COR-L47 (cell line): ENCODE results near the gene GATB.

ENCODE experiments used
- DNase-seq: peaks from one replicate; lab custom pipeline; 2025; lab: John Stamatoyannopoulos, UW

The GATB gene

GRCh38 chr4:151694961-151695720, 65.7 kb downstream of the GATB start:
- DNase-seq: no peak

- DNase-seq: no peak
Observed at GRCh38 chr4:151692821-151693673, 67.8 kb downstream of the GATB start.

GRCh38 chr4:151692443-151692782, 68.4 kb downstream of the GATB start:
- DNase-seq: no peak

GRCh38 chr4:151691639-151692442, 69.0 kb downstream of the GATB start:
- no peak for DNase-seq

GRCh38 chr4:151690876-151691275, 69.9 kb downstream of the GATB start:
- no peak for DNase-seq

GRCh38 chr4:151690164-151690870, 70.5 kb downstream of the GATB start:
- no peak for DNase-seq

GRCh38 chr4:151689211-151689991, 71.4 kb downstream of the GATB start:
- DNase-seq: no peak

- no peak for DNase-seq
Observed at GRCh38 chr4:151688785-151689043, 72.1 kb downstream of the GATB start.

GRCh38 chr4:151688003-151688784, 72.6 kb downstream of the GATB start:
- DNase-seq: no peak

GRCh38 chr4:151687021-151687640, 73.7 kb downstream of the GATB start:
- no peak for DNase-seq

GRCh38 chr4:151685303-151685702, 75.5 kb downstream of the GATB start:
- no peak for DNase-seq

GRCh38 chr4:151681085-151681484, 79.7 kb downstream of the GATB start:
- no peak for DNase-seq

- DNase-seq: no peak
Observed at GRCh38 chr4:151679231-151679630, 81.6 kb downstream of the GATB start.

- DNase-seq: peak; percentile 5
Observed at GRCh38 chr4:151678048-151678872, 82.5 kb downstream of the GATB start.

GRCh38 chr4:151677193-151677592, 83.6 kb downstream of the GATB start:
- DNase-seq: no peak

- DNase-seq: no peak
Observed at GRCh38 chr4:151676301-151676700, 84.5 kb downstream of the GATB start.

GRCh38 chr4:151675411-151675971, 85.3 kb downstream of the GATB start:
- DNase-seq: no peak

- peak; percentile 51 for DNase-seq
Observed at GRCh38 chr4:151674804-151675391, 85.9 kb downstream of the GATB start.
